Right forelimb (tissue), 1 donor: ENCODE data around the gene BLCAP.
"Not testable (repeated sequence)": the region's sequence is repeated elsewhere in the genome, so short reads cannot be mapped to it uniquely, and the experiment has no call there.

Source experiments
- DNase-seq: peaks from one replicate; pipeline ENCODE4 v3.0.0-alpha.2; 2018

The BLCAP gene

GRCh38 chr20:37513779-37514359, 13.8 kb downstream of the BLCAP start:
- no peak for DNase-seq

- DNase-seq, result no peak
Measured at GRCh38 chr20:37511610-37512275, 15.9 kb downstream of the BLCAP start.

- peak; percentile 15 for DNase-seq
Measured at GRCh38 chr20:37510226-37510625, 17.4 kb downstream of the BLCAP start.

GRCh38 chr20:37506152-37506725, 21.4 kb downstream of the BLCAP start:
- no peak for DNase-seq

GRCh38 chr20:37505263-37506151, 22.2 kb downstream of the BLCAP start:
- DNase-seq, result no peak

- DNase-seq, result no peak
Measured at GRCh38 chr20:37504404-37505096, 23.1 kb downstream of the BLCAP start.

GRCh38 chr20:37503256-37503927, 24.3 kb downstream of the BLCAP start:
- no peak for DNase-seq

GRCh38 chr20:37502654-37503053, 25.0 kb downstream of the BLCAP start:
- no peak for DNase-seq

- no peak for DNase-seq
Measured at GRCh38 chr20:37501940-37502339, 25.7 kb downstream of the BLCAP start.

- DNase-seq, result no peak
Measured at GRCh38 chr20:37500311-37500710, 27.4 kb downstream of the BLCAP start.

- no peak for DNase-seq
Measured at GRCh38 chr20:37498066-37498665, 29.5 kb downstream of the BLCAP start.

GRCh38 chr20:37494796-37495195, 32.9 kb downstream of the BLCAP start:
- no peak for DNase-seq

- no peak for DNase-seq
Measured at GRCh38 chr20:37494301-37494700, 33.4 kb downstream of the BLCAP start.

GRCh38 chr20:37492945-37493344, 34.7 kb downstream of the BLCAP start:
- DNase-seq, result no peak

GRCh38 chr20:37492096-37492625, 35.5 kb downstream of the BLCAP start:
- no peak for DNase-seq

- DNase-seq, result no peak
Measured at GRCh38 chr20:37490663-37491350, 36.9 kb downstream of the BLCAP start.

- DNase-seq, result not testable (repeated sequence)
Measured at GRCh38 chr20:37486209-37486608, 41.5 kb downstream of the BLCAP start.

GRCh38 chr20:37484331-37484730, 43.3 kb downstream of the BLCAP start:
- DNase-seq, result no peak

GRCh38 chr20:37481610-37482009, 46.1 kb downstream of the BLCAP start:
- no peak for DNase-seq

- DNase-seq, result no peak
Measured at GRCh38 chr20:37480919-37481318, 46.8 kb downstream of the BLCAP start.
